COLO668 (cell line): ENCODE results near the gene NLRP11.

Experiments used
- DNase-seq: peaks from one replicate; lab custom pipeline; 2025; ENCODE audit not compliant: unreplicated experiment; lab: John Stamatoyannopoulos, UW

NLRP11 gene

DNA sequence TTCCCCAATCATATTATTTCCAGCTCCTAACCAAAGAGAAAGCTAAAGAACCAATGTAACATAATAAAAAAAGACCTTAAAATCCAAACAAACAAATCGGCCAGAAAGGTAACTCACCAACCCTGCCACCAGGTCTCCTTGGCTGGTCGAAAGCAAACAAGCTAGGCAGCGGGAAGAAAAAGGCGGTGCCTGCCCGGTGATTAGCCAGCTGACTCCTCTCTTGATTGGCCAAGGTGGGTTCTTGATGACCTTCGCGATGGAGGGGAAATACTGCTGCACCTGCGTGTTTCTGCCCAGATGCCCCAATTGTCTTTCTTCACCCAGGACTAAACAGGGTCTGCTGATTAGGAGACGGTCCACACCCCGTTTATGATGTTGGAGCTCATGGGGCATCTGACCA, at the start of gene NLRP11:
TSS of gene NLRP11 (minus strand) at position 154 of the 400 bp plus-strand sequence. CDS start 13,825 bp downstream, outside the sequence.
- DNase-seq = no peak

DNA sequence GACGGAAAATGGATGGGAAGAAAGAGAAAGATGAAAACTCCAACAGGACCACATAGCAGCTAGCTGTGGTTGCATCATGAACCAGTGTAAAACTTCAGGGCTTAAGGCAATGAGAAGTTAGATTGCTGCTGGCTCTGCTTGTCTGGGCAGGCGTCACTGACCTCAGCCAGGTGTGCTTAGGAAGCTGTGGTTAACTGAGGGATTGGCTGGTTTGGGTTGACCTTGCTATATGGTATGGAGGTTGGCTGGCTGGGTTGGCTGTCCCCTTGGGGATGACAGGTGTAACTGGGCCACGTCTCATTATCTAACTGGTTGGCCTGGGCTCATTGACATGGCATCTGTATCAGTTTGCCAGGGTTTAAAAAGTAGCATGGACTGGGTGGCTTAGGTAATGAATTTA, 45.4 kb upstream of the NLRP11 start:
- DNase-seq = no peak

- DNase-seq = no peak
Measured at GRCh38 chr19:55870736-55871135, 38.9 kb upstream of the NLRP11 start.

DNA sequence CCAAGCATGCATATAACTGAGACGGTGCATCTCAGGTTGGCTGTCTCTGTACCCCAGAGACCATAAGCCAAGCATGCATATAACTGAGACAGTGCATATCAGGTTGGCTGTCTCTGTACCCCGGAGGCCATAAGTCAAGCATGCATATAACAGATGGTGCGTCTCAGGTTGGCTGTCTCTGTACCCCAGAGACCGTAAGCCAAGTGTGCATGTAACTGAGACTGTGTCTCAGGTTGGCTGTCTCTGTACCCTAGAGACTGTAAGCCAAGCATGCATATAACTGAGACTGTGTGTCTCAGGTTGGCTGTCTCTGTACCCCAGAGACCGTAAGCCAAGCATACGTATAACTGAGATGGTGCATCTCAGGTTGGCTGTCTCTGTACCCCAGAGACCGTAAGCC, 35.3 kb upstream of the NLRP11 start:
- DNase-seq = no peak

DNA sequence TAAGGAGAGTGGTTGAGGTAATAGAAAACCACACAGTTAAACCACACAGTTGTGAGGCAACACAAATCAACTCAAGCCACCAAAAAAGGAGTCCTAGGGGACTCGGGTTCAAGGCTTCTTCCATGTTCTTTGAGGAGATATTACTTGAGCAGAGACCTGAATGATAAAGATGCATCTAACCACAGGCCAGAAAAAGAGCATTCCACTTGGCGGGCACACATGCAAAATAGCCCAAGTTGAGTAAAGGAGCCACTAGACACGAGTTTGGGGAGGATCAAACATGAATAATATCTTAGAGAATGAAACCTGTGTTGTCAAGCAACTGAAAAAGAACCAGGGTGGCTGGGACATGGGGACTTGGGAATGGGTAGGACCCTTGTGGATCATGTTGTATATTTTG, 34.7 kb upstream of the NLRP11 start:
- DNase-seq = no peak

- DNase-seq = no peak
Measured at GRCh38 chr19:55858969-55859368, 27.2 kb upstream of the NLRP11 start.

GRCh38 chr19:55858401-55858800, 26.6 kb upstream of the NLRP11 start:
- DNase-seq = no peak

DNA sequence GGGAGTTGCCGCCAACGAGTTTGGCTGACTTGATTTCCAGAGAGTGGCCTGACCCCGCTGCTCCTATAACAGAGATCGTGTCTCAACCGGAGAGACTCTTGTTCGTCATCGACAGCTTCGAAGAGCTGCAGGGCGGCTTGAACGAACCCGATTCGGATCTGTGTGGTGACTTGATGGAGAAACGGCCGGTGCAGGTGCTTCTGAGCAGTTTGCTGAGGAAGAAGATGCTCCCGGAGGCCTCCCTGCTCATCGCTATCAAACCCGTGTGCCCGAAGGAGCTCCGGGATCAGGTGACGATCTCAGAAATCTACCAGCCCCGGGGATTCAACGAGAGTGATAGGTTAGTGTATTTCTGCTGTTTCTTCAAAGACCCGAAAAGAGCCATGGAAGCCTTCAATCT, 26.2 kb upstream of the NLRP11 start:
- DNase-seq = no peak

GRCh38 chr19:55857149-55857548, 25.4 kb upstream of the NLRP11 start:
- no peak for DNase-seq

DNA sequence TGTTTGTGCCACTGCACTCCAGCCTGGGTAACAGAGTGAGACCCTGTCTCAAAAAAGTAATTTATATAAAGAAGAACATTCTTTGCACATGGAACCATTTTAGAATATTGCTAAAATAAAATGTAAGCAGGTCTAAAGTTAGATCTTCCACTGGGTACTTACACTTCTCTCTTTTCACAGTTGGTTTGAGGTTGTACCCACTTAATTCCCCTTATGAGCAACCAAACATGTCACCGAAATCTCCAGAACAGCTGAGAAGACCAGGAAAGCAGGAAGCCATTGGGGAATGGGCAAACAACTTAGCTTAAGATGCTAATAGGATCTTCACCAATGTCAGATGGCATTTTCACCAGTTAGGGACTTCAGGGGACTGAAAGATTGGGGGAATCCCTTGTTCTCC, 23.4 kb upstream of the NLRP11 start:
- no peak for DNase-seq

- no peak for DNase-seq
Measured at GRCh38 chr19:55838906-55839305, 7.1 kb upstream of the NLRP11 start.

GRCh38 chr19:55838251-55838650, 6.5 kb upstream of the NLRP11 start:
- DNase-seq = no peak

DNA sequence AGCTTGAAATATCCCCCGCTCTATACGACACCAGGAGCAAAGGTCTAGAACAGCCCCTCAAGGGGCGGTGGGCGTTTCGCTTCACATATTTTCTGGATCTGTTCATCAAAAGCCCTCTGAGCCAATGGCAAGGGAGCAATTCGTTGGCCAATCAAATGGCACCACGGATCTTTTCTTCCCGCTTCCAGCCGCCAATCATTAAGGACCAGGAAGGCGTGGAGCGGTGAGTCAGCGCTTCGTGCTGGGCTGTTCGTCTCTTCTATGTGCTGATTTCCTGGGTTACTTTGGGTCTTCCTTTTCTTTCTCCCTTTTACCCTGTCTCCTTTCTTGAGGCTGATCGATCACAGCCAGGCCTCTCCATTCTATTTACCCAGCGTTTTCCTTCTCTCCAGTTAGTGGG, 4.5 kb upstream of the NLRP11 start, which contains the start of gene NLRP4:
TSS of gene NLRP4 (plus strand) at position 201 of the 400 bp plus-strand sequence. CDS start 15,541 bp downstream, outside the sequence.
- DNase-seq = no peak

- no peak for DNase-seq
Measured at GRCh38 chr19:55832676-55833075, 877 bp upstream of the NLRP11 start.

DNA sequence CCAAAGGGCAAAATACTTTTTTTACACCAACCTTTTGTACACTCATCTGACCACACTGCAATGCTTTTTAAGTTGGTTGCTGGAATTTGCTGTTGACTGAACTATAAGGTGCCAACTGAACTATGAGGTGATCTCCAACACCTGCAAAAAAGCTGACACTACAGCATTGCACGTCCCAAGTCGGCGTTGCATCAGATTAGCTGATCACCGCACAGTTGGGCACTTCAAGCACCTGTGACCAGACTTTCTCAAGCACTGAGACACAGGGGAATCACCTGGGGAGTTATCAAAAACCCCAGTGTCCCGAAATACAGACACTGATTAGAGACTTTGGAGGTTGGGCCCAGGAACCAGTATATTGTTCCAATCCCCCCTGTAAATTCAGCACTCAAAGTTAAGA, 1.1 kb downstream of the NLRP11 start:
- no peak for DNase-seq

DNA sequence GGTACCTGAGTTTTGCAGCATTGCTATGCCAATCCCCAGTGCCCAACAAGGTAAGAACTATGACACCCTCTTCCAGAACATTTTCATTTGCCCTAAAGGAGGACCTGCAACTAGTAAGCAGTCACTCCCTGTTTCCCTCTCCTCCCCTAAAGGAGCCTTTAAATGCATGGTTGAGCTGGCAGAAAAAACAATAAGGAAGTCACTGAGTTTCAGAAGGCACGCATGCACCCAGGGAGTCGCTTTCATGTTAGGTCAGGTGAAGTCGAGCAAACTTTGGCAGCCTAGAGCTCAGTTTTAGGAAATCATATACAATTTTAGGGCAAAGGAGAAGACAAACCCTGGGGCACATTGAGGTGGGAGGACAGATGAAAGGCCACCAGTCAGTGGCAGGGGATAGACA, 11.8 kb downstream of the NLRP11 start:
- no peak for DNase-seq

GRCh38 chr19:55813906-55814305, 17.9 kb downstream of the NLRP11 start:
- no peak for DNase-seq

DNA sequence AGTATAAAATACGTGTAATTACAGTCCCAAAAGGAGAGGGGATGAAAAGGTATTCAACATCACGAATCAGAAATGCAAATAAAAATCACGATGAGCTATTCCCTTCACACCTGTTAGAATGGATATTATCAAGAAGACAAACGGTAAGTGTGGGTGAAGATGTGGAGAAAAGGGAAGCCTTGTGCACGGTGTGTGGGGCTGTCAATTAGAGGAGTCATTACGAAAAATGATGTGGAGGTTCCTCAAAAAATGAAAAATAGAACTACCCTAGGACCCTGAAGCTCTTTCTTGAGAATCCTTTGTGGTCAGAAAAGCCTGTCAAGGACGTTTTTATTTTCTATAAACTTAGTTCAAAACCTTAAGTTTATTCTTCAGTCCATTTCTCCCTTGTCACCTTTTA, 19.4 kb downstream of the NLRP11 start:
- no peak for DNase-seq

DNA sequence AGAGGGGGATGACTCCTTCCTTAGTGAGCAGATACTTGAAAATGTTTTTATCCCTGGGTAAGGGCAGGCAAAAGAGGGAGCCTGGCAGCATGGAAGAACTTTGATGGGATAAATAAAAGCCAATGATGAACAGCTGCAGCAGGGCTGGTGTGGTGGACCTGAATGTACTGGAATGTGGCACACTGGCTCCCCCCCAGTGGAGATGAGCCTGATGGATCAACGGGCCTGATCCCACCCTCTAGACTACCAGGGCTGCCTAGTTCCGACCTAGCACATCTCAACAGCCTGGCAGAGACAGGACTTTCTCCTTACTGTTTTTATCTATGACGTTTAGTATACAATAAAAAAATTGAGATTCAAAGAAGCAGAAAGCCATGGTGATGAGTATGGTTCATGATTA, 20.5 kb downstream of the NLRP11 start:
- no peak for DNase-seq

DNA sequence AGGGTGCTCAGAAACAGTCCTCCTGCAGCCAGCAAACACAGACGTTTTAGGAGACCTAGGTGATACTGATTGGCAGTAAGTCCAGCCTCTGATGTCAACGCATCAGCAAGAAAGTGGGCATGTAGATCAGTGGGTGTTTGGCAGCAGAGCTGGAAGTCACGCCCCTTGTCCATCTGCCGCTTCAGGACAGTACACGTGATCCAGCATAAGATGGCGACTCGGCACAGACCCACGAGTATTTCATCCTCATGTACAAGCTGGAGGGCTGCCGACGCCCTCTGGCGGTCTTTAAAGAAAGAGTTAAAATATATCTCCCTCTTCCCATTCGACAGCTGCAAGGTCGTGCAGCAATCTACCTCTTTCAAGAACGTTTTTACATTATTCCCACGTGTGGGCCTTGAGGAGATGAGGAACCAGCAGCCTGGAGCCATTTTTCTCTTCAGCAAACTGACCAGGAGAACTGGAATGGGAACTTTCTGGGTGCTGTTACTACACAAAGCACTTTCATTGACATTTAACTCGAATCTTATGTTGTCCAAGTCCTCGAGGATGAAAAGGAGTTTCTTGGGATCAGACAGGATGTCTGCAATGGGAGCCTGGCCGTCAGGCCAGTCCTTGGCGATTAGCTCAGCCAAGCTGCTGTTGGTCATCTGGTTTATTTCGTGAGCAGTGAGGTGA, 22.3 kb downstream of the NLRP11 start:
- peak; percentile 62 for DNase-seq

DNA sequence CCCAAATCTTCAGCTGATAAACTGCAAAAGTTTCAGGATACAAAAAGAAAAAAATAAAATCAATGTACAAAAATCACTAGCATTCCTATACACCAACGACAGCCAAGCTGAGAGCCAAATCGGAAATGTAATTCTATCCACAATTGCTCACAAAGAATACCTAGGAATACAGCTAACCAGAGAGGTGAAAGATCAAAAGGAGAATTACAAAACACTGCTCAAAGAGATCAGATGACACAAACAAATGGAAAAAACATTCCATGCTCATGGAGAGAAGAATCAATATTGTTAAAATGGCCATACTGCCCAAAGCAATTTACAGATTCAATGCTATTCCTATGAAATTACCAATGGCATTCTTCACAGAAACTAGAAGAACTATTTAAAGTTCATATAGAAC, 29.5 kb downstream of the NLRP11 start:
- no peak for DNase-seq

DNA sequence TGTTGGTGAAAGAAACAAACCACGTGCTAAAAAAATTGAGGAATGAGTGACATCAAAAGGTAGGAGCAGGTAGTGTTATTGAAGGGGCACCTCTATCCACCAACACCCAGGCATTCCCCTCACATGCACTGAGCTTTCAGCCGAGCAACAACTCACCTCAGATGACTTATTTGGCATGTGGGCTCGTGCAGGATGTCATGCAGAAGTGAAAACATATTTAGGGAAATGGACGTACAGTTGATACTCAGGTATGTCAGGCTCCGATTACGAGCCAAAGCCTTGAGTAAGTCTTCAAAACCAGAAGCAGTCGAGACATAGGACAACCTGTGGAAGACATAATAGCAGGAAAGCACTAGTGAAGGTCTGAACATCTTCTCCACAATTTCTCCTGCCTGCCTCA, 30.4 kb downstream of the NLRP11 start:
- no peak for DNase-seq

DNA sequence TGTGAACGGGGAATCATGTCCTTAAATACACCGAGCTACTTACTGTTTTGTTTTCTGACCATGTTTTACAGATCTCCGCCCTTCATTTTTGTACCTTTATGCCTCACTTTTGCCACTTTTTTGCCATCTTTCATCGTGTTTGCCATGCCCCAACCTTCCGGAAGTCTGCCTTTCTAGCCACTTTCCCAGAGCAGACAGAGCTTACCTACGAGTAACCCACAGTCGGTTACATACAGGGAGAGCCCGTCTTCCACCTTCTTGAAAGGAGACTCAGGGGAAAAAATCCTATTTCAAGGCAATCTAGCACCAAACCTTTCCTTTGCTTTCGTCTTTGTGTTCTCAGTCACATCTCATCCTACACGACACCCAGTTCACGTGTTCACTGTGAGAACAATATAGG, 36.8 kb downstream of the NLRP11 start:
- DNase-seq = no peak
